8988T (cell line): ENCODE measurements around the gene PTMS.

Experiments used
- DNase-seq: peaks from one replicate; pipeline ENCODE4 v3.0.0; 2011

The PTMS gene

GRCh38 chr12:6752921-6753771 lies 13.0 kb upstream of the PTMS start, which contains the start of gene MLF2:
TSS of gene MLF2 (minus strand) at chr12:6753141. CDS start at chr12:6752334, 807 bp downstream.
- peak; percentile 88 for DNase-seq

GRCh38 chr12:6753772-6754356 lies 12.3 kb upstream of the PTMS start:
- no peak for DNase-seq

GRCh38 chr12:6754411-6754810 lies 11.8 kb upstream of the PTMS start:
- no peak for DNase-seq

- no peak for DNase-seq
Observed at GRCh38 chr12:6757028-6757690, 9.0 kb upstream of the PTMS start.

GRCh38 chr12:6758506-6759095 lies 7.6 kb upstream of the PTMS start:
- DNase-seq: no peak

GRCh38 chr12:6759741-6760140 lies 6.4 kb upstream of the PTMS start:
- DNase-seq: no peak

- DNase-seq: no peak
Observed at GRCh38 chr12:6763380-6763779, 2.8 kb upstream of the PTMS start.

GRCh38 chr12:6764011-6764828 lies 1.9 kb upstream of the PTMS start:
- DNase-seq: peak; percentile 92

- DNase-seq: no peak
Observed at GRCh38 chr12:6765048-6765633, 1.0 kb upstream of the PTMS start.

GRCh38 chr12:6766651-6767349 lies 637 bp downstream of the PTMS start:
- peak; percentile 78 for DNase-seq

- DNase-seq: no peak
Observed at GRCh38 chr12:6767353-6768319, 1.5 kb downstream of the PTMS start.

- no peak for DNase-seq
Observed at GRCh38 chr12:6768437-6768914, 2.3 kb downstream of the PTMS start.

GRCh38 chr12:6768990-6769389 lies 2.8 kb downstream of the PTMS start:
- DNase-seq: peak; percentile 50

- no peak for DNase-seq
Observed at GRCh38 chr12:6769666-6770065, 3.5 kb downstream of the PTMS start.

GRCh38 chr12:6770094-6770493 lies 3.9 kb downstream of the PTMS start:
- no peak for DNase-seq

GRCh38 chr12:6770600-6770999 lies 4.4 kb downstream of the PTMS start:
- no peak for DNase-seq

GRCh38 chr12:6771091-6771495 lies 4.9 kb downstream of the PTMS start:
- no peak for DNase-seq

- no peak for DNase-seq
Observed at GRCh38 chr12:6771509-6772330, 5.6 kb downstream of the PTMS start.

- peak; percentile 50 for DNase-seq
Observed at GRCh38 chr12:6772331-6772695, 6.2 kb downstream of the PTMS start, which contains the start of gene LAG3. TSS of gene LAG3 (plus strand) at chr12:6772520. CDS start at chr12:6772853, 333 bp downstream.
